ENCODE results near the gene MICAL3. TPM values are rescaled to one million over a fixed set of nuclear protein-coding genes. Genes with fewer than 3 reads are reported as not detected.

Gene MICAL3
- total RNA-seq, 1 donor from 2014 or later, result 33.6 TPM

GRCh38 chr22:17971711-17972110, 52.6 kb downstream of the MICAL3 start:
- H3K36me3 Mint-ChIP-seq, result no peaks in the 10 kb centered on the region
- no peak for DNase-seq (ENCODE audit: low spot score)
- Histone ChIP-seq H3K4me1 (peaks cover 11% of the 10 kb centered on the region), H3K4me2 (no peak overlapping the region), H3K27ac (no peak overlapping the region), H3K4me3 (no peak overlapping the region), H4K20me1 (ENCODE audit: low read depth) (peaks cover 31% of the 10 kb centered on the region), H3K9ac (no peak overlapping the region), H2AFZ (replicated peaks) (no peak overlapping the region), H3K9me3 (ENCODE audit: low read depth) (no peaks in the 10 kb centered on the region), H3K79me2 (ENCODE audit: low read depth) (peaks cover 75% of the 10 kb centered on the region), H3K36me3 (no peaks in the 10 kb centered on the region), H3F3A (ENCODE audit: low read depth) (no peaks in the 10 kb centered on the region), H3K27me3 (no peaks in the 10 kb centered on the region)
- no peak overlapping the region for H3K4me3 Mint-ChIP-seq
- H3K4me1 Mint-ChIP-seq, result peaks cover 33% of the 10 kb centered on the region
- H3K27me3 Mint-ChIP-seq (ENCODE audit: insufficient read depth, low read depth), result peaks cover 3% of the 10 kb centered on the region
- H3K27ac Mint-ChIP-seq, result peak overlapping the region; percentile 57
- TF ChIP-seq EZH2 (IDR thresholded peaks at IDR 0.05), result no peak
- no peak for TF ChIP-seq CTCF (IDR thresholded peaks at IDR 0.05)
- no peak for TF ChIP-seq EZH2phosphoT487 (IDR thresholded peaks at IDR 0.05)
- H3K9me3 Mint-ChIP-seq, result no peaks in the 10 kb centered on the region

- Histone ChIP-seq H3K4me3 (no peak overlapping the region), H3K9ac (no peak overlapping the region), H3K4me2 (no peak overlapping the region), H3K36me3 (no peaks in the 10 kb centered on the region), H3F3A (ENCODE audit: low read depth) (no peaks in the 10 kb centered on the region), H2AFZ (replicated peaks) (no peak overlapping the region), H3K9me3 (ENCODE audit: low read depth) (no peaks in the 10 kb centered on the region), H4K20me1 (ENCODE audit: low read depth) (peaks cover 34% of the 10 kb centered on the region), H3K4me1 (peaks cover 11% of the 10 kb centered on the region), H3K79me2 (ENCODE audit: low read depth) (peaks cover 79% of the 10 kb centered on the region), H3K27ac (no peak overlapping the region), H3K27me3 (no peaks in the 10 kb centered on the region)
- DNase-seq (ENCODE audit: low spot score), result no peak
- peak overlapping the region; percentile 90 for H3K27ac Mint-ChIP-seq
- no peak overlapping the region for H3K4me3 Mint-ChIP-seq
- peaks cover 42% of the 10 kb centered on the region for H3K4me1 Mint-ChIP-seq
- H3K9me3 Mint-ChIP-seq, result no peaks in the 10 kb centered on the region
- TF ChIP-seq EZH2 (IDR thresholded peaks at IDR 0.05), result no peak
- no peaks in the 10 kb centered on the region for H3K36me3 Mint-ChIP-seq
- H3K27me3 Mint-ChIP-seq (ENCODE audit: insufficient read depth, low read depth), result peaks cover 3% of the 10 kb centered on the region
Measured at GRCh38 chr22:17970201-17970708, 54.1 kb downstream of the MICAL3 start.

DNA sequence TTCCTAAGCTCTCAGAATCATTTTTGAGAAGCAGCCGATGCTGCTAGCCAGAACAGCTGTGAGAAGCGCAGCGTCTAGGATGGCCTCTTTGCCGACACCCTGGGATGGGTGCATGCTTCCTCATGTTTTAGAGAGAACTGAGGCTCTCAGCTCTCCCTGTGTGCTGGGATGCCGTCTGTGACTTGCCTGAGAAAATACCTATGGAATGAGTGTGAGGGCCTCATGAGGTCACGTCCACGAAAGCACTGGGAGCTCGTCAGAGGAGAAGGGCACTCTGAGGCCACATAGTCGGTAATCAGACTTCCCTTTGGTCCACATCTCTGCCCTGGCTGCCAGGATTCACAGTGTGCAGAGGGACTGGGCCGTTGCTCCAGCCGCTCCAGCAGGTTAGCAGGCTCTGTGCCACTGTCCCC, 54.7 kb downstream of the MICAL3 start:
- peaks cover 15% of the 10 kb centered on the region for H3K4me1 ChIP-seq
- peaks cover 3% of the 10 kb centered on the region for H3F3A ChIP-seq (ENCODE audit: low read depth)
- no peak overlapping the region for H3K4me3 ChIP-seq
- no peak overlapping the region for H3K4me3 Mint-ChIP-seq
- H3K27ac ChIP-seq, result no peak overlapping the region
- H3K79me2 ChIP-seq (ENCODE audit: low read depth), result peaks cover 76% of the 10 kb centered on the region
- H3K27me3 ChIP-seq, result no peaks in the 10 kb centered on the region
- no peaks in the 10 kb centered on the region for H3K36me3 ChIP-seq
- H3K27me3 Mint-ChIP-seq (ENCODE audit: insufficient read depth, low read depth), result peaks cover 3% of the 10 kb centered on the region
- H3K4me1 Mint-ChIP-seq, result peaks cover 41% of the 10 kb centered on the region
- no peak for TF ChIP-seq EZH2 (IDR thresholded peaks at IDR 0.05)
- TF ChIP-seq EZH2phosphoT487 (IDR thresholded peaks at IDR 0.05), result no peak
- TF ChIP-seq CTCF (IDR thresholded peaks at IDR 0.05), result no peak
- DNase-seq (ENCODE audit: low spot score), result no peak
- no peaks in the 10 kb centered on the region for H3K36me3 Mint-ChIP-seq
- no peak overlapping the region for H3K9ac ChIP-seq
- H3K4me2 ChIP-seq, result no peak overlapping the region
- H4K20me1 ChIP-seq (ENCODE audit: low read depth), result peaks cover 35% of the 10 kb centered on the region
- H3K9me3 Mint-ChIP-seq, result no peaks in the 10 kb centered on the region
- H3K9me3 ChIP-seq (ENCODE audit: low read depth), result no peaks in the 10 kb centered on the region
- H2AFZ ChIP-seq (replicated peaks), result no peak overlapping the region
- H3K27ac Mint-ChIP-seq, result no peak overlapping the region

GRCh38 chr22:17968126-17968525, 56.2 kb downstream of the MICAL3 start:
- Mint-ChIP-seq H3K27ac (no peak overlapping the region), H3K27me3 (ENCODE audit: insufficient read depth, low read depth) (peaks cover 2% of the 10 kb centered on the region), H3K4me1 (peaks cover 48% of the 10 kb centered on the region), H3K9me3 (no peaks in the 10 kb centered on the region), H3K36me3 (no peaks in the 10 kb centered on the region), H3K4me3 (no peak overlapping the region)
- TF ChIP-seq EZH2phosphoT487 (IDR thresholded peaks at IDR 0.05), result no peak
- TF ChIP-seq EZH2 (IDR thresholded peaks at IDR 0.05), result no peak
- TF ChIP-seq CTCF (IDR thresholded peaks at IDR 0.05), result no peak
- Histone ChIP-seq H2AFZ (replicated peaks) (no peak overlapping the region), H3K79me2 (ENCODE audit: low read depth) (peaks cover 69% of the 10 kb centered on the region), H3K27ac (no peak overlapping the region), H3K27me3 (no peaks in the 10 kb centered on the region), H3K4me3 (no peak overlapping the region), H3F3A (ENCODE audit: low read depth) (peaks cover 7% of the 10 kb centered on the region), H3K4me1 (peaks cover 25% of the 10 kb centered on the region), H3K36me3 (no peaks in the 10 kb centered on the region), H4K20me1 (ENCODE audit: low read depth) (peaks cover 45% of the 10 kb centered on the region), H3K9ac (no peak overlapping the region), H3K9me3 (ENCODE audit: low read depth) (no peaks in the 10 kb centered on the region), H3K4me2 (no peak overlapping the region)
- no peak for DNase-seq (ENCODE audit: low spot score)

Data from neural progenitor cell (in vitro differentiated cells).